DOHH2 (cell line): ENCODE data around the gene RSPH6A.

Experiments used
- EZH2phosphoT487 ChIP-seq: fragments of 200-600 bp; sonication (generic); IDR thresholded peaks from 2 replicates; pipeline ENCODE4 v1.6.1; 2017; ENCODE audit warnings: borderline replicate concordance, mild to moderate bottlenecking, antibody characterized with exemption, low read length, moderate library complexity, mixed read lengths
- TF ChIP-seq, protein P1 (sequence below): fragments of 200-600 bp; sonication (generic); IDR thresholded peaks from one replicate; pipeline ENCODE4 v1.5.1; 2014; ENCODE audit warnings: antibody characterized with exemption, mild to moderate bottlenecking, low read depth, low read length; ENCODE audit not compliant: poor library complexity, severe bottlenecking

DNA sequence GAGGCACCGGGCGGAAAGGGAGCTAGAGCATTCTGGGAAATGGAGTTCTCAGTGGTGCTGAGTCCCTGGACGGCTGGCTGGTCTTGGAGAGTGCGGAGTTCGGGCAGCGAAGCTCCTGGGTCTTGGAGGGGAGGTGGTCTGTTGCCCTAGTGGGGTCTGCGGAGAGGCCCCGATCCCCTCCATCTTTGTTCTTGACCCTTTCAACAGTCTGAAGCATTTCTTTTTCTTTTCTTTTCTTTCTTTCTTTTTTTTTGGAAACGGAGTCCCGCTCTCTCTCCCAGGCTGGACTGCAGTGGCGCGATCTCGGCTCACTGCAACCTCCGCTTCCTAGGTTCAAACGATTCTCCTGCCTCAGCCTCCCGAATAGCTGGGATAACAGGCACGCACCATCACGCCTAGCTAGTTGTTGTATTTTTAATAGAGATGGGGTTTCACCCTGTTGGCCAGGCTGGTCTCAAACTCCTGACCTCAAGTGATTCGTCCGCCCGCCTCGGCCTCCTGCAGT is 48.3 kb upstream of the RSPH6A start:
- TF ChIP-seq, protein P1, sequence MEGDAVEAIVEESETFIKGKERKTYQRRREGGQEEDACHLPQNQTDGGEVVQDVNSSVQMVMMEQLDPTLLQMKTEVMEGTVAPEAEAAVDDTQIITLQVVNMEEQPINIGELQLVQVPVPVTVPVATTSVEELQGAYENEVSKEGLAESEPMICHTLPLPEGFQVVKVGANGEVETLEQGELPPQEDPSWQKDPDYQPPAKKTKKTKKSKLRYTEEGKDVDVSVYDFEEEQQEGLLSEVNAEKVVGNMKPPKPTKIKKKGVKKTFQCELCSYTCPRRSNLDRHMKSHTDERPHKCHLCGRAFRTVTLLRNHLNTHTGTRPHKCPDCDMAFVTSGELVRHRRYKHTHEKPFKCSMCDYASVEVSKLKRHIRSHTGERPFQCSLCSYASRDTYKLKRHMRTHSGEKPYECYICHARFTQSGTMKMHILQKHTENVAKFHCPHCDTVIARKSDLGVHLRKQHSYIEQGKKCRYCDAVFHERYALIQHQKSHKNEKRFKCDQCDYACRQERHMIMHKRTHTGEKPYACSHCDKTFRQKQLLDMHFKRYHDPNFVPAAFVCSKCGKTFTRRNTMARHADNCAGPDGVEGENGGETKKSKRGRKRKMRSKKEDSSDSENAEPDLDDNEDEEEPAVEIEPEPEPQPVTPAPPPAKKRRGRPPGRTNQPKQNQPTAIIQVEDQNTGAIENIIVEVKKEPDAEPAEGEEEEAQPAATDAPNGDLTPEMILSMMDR, result no peak
- TF ChIP-seq EZH2phosphoT487, result no peak
